Activated CD8-positive, alpha-beta memory T cell treated with anti-CD3 and anti-CD28 coated beads, Interleukin-2, amount 50 U/mL, for 1 hour (primary cell): Measurements from ENCODE around the gene HOXC10.

Experiments used
- DNase-seq: peaks from one replicate; pipeline ENCODE4 v3.0.0-alpha.2; 2020; ENCODE audit errors: extremely low read depth

The HOXC10 gene

DNA sequence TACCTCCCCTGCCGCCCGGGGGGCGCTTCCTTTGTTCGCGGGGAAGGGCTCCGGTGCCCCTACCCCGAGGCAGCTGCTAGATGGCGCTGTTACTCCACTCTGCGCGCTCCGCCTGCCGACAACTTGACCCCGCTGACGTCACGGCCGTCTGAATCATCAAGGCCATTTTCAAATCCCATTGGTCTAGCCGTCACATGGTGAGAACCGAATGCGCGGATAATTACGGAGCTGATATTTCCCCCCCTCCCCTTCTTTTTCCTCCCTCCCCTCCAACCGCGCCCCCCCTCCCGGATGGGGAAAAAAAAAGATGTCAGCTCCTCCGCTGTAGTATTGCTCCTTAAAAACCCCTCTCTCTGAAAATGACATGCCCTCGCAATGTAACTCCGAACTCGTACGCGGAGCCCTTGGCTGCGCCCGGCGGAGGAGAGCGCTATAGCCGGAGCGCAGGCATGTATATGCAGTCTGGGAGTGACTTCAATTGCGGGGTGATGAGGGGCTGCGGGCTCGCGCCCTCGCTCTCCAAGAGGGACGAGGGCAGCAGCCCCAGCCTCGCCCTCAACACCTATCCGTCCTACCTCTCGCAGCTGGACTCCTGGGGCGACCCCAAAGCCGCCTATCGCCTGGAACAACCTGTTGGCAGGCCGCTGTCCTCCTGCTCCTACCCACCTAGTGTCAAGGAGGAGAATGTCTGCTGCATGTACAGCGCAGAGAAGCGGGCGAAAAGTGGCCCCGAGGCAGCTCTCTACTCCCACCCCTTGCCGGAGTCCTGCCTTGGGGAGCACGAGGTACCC lies at the start of gene HOXC10:
Gene HOXC10 (plus strand): TSS at position 246 of the 791 bp plus-strand sequence. CDS start 114 bp downstream, at position 360.
- DNase-seq: peak; percentile 55

GRCh38 chr12:53935383-53936341 lies 49.3 kb upstream of the HOXC10 start:
- DNase-seq: no peak

DNA sequence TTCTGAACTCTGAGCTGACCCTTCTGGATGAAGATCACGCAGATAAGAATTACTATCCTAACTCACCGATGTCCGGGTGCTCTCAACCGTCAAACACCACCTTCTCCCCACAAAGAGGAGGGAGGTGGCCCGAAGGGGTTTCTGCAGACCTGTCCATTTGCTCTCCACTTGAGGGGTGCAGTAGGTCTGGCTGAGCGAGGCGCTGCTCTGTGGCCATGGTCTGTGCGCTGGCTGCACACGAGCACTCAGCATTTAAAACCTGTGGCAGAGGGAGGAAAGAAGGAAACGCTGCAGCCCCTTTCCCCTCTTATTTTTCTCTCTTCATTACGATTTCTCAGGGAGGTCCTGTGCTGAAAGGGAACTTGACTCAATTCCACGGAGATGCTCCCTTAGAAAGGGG lies 47.8 kb upstream of the HOXC10 start:
- DNase-seq: no peak

DNA sequence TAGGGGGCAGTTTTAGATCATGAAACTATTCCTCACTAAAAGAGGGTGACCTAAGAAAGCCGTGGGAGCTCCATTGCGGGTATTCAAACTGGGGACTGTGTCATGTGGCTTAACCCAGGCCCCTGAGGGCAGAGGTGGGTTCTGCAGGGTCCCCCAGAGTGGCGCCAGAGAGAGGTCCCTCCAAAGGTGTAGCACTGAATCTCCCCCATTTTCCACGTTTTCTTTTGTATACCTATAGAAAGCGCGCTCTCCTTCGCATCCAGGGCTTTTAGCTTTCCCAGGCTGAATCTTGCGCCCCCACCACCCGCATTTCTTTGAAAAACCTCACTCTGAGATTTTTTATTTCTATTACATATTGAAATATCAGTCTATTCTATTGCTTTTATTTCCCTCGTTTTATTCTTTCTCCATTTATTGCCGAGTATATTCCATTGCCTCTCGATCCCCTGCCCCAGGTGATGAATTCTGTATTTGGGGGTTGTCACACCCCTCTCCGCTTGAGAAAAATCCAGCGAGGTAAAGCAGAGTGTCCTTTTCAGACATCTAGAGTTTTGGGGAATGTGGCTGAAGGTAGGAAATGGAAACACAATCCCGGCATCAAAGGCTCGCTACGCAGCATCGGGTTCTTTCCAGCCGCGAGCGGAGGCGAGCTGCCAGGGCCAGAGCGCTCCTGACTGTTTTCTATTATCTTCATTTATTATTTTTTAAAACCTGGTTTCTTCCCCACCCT lies 47.2 kb upstream of the HOXC10 start:
- DNase-seq: no peak

GRCh38 chr12:53938326-53939140 lies 46.4 kb upstream of the HOXC10 start, which contains the start of gene HOXC13:
TSS of gene HOXC13 (plus strand) at chr12:53938831. CDS start at chr12:53938907, 76 bp downstream.
- DNase-seq: no peak

DNA sequence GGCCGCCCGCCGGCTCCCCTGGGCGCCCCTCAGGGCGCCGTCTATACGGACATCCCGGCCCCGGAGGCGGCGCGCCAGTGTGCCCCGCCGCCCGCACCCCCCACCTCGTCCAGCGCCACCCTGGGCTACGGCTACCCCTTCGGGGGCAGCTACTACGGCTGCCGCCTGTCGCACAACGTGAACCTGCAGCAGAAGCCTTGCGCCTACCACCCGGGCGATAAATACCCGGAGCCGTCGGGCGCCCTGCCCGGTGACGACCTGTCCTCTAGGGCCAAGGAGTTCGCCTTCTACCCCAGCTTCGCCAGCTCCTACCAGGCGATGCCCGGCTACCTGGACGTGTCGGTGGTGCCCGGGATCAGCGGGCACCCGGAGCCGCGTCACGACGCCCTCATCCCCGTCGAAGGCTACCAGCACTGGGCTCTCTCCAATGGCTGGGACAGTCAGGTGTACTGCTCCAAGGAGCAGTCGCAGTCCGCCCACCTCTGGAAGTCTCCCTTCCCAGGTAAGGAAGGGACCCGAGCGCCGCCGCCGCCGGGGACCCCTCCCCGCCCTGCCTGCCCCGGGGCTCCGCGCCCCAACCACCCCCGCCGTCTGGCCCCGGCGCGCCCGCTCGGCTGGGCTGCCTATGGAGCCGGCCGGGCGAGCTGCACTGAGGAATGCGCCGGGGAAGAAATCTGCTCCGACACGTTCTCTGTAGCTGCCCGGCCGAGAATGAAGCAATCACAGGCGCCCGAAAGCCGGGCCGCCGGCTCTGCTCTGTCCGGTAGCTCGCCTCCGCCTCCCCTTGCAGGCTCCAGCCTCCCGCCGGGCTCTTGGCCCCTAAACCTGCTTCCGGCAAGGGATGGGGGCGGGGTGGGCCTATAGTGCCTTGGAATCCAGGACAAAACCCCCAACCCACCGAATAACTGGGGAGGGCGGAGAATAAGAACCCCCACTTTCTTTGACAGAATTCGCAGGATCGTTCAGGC lies 45.5 kb upstream of the HOXC10 start:
- no peak for DNase-seq

DNA sequence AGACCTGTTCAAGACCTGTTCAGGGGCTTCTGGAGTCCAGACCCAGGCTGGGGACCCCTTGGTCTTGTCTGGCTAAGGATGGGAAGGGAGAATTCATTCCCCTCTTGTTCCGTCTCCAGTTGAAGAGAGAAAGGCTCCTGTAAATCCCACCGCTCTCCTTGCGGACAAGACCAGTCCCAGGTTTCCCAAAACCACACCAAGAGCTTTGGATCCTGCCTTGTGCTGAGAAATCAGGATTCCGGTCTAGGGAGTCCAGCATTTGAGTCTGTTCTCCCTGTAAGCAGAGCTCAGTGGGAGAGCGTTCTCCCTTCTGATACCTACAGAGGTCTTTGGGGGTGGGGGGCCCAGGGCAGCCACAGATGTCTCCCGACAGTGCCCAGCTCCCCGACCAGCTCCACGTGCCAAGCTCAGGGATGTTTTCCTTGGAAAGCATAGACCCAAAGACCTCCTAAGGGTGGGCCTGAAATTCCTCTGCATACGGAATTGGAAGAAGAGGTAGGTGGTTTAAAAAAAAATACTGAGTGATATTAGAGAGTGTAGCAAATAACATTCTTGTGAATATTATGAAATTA lies 44.4 kb upstream of the HOXC10 start:
- no peak for DNase-seq

DNA sequence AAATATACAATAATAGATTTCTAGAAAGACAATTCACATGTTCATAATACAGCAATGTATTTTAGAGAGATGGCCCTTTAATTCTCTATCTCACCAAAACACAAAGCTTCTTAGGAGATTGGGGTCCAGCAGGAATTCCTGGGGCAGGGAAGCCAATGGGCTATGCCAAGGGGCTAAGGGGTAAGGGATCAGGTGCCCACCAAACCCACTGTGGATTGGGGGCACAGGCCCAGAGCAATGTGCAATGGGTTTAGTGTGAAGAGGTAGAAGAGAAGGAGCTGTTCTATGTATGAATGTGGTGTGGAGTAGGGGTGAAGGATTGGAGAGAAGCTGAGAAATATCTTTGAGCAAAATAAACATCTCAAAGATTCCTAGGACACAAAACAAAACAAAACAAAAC lies 43.8 kb upstream of the HOXC10 start:
- DNase-seq: no peak

- no peak for DNase-seq
Observed at GRCh38 chr12:53941750-53942149, 43.2 kb upstream of the HOXC10 start.

- no peak for DNase-seq
Observed at GRCh38 chr12:53942467-53942997, 42.4 kb upstream of the HOXC10 start.

GRCh38 chr12:53944209-53944608 lies 40.7 kb upstream of the HOXC10 start:
- DNase-seq: no peak

- DNase-seq: no peak
Observed at GRCh38 chr12:53944907-53945847, 39.8 kb upstream of the HOXC10 start.

DNA sequence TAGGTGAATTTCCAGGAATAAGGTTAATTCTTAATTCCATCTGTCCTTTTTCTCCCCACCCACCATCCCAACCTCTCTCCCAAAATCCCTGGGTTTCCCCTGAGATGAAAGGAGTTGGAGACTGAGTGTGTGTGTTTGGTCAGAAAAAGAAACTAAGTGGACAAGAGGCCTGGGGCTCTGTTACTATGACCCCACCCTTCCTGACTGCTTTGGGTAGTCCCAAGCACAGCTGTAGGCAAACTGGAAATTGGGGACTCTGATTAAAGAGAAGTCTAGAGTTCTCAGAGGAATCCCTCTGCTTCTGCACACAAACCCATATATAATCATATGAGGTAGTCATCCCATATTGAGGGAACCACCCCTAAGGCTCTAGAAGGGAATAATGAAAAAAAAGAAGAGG lies 37.2 kb upstream of the HOXC10 start:
- no peak for DNase-seq

DNA sequence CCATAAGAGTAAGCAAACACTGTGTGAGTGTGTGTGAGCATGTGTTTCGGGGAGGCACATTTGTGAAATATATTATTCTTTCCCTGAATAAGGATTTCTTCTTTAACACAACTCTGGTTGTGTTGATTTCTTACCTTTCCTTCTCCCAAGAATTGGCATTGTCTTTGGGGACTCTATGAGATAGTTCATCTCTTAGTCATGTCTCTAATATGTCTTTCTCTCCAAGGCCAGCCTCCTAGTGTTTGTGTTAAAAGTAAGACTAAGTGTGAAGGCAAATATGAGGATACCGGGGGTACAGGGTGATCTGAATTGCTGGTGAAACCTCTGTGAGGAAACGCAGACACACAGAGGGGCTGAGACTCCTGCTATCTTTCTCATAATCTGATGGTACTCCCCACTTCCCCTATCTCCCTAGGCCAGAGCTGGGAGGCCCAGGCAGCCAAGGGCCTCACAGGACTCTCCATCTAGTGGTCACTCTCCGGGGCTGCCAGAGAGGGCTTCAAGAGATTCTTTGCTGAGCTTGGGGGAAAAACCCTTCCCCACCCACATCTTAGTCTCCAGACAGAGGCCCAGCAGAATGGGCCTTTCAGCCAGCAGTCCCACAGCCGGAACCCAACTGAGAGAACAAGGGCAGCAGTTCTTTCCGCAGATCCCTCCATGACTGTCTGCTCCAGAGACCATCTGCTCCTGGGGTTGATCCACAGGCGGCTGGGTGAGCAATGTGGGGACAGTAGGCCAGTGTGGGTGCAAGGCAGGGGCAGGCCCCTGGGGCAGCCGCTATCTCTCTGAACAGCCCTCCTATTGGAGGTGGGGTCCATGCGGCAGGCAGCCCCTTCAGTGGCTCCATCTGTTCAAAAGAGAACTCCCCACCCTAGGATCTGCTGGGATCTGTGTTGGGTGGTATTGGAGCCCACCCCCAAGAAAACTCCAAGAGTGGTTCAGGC lies 36.0 kb upstream of the HOXC10 start:
- DNase-seq: no peak

DNA sequence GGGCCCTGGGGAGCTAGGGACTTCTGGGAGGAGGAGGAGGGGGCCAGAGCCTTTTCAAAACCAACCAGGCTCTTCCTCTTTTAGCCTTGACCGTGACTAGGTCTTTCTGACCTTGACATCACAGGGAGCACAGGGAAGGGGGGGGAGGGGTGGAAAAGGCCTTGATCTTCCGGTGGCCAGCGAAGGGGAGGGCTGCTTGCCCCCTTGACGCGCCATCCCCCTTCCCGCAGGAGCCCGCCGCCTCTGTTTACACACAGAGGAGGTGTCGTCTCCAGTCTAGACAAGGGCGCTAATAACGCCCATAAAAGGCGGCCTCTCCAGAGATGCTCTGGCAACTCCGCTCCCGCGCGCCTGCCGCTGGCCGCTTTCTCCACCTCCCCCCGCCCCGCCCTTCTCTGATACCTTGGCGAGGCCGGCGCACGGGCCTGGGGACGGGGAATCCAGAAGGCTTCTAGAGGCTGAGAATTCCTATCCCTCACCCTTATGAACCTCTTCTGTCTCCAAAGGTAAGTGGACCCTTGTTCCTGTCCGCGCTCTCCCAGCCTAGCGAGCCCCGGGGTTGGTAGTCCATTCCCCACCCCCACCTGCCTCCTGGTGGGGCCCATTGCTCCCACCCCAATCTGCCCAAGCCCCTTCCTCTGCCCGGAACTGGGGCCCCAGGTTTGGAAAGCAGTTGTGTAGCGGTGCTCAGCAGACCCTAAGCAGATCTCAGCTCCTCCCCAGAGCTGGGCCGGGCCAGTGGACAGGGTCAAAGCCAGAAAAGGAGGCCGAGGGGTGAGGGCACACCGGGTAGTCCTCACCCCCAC lies 35.1 kb upstream of the HOXC10 start:
- DNase-seq: no peak

DNA sequence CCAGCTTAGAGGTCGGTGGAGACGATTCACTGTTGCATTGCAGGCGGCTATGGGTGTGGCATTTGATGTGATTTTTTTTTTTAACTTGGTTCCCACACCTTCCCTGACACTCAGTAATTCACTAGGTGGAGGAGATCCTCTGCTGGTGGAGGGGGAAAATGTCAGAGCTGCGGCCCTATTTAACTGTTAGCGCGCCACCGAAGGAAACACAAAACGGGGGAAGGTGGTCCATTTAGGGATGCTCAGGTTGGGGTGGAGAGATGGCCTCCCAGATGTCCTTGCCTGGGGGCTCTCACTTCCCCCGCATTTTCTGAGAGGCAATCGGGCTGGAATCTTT lies 34.5 kb upstream of the HOXC10 start:
- no peak for DNase-seq
